HT1080 (cell line): Measurements from ENCODE around the gene DACT2. TPM values are rescaled to one million over a fixed set of nuclear protein-coding genes. Genes with fewer than 3 reads are reported as not detected.
"Not testable (repeated sequence)": the region's sequence is repeated elsewhere in the genome, so short reads cannot be mapped to it uniquely, and the experiment has no call there.

Experiments used
- DNase-seq: peaks from one replicate; pipeline ENCODE4 v3.0.0-alpha.2; 2015; ENCODE audit warnings: low read depth
- total RNA-seq: library from RNA; depleted of rRNA; stranded (reverse); fragments of >200 nt; shearing (Covaris generic); gene quantifications from 2 replicates; pipeline ENCODE4 v1.2.3, GENCODE V29; 2014

Gene DACT2
- total RNA-seq, 1 experiment from 2014 or later: not detected

GRCh38 chr6:168303982-168304751 is 15.4 kb downstream of the DACT2 start:
- DNase-seq: no peak

GRCh38 chr6:168302534-168302933 is 17.0 kb downstream of the DACT2 start:
- DNase-seq: no peak

GRCh38 chr6:168301648-168302398 is 17.8 kb downstream of the DACT2 start:
- no peak for DNase-seq

GRCh38 chr6:168300975-168301647 is 18.5 kb downstream of the DACT2 start:
- DNase-seq: no peak

GRCh38 chr6:168299541-168300511 is 19.8 kb downstream of the DACT2 start:
- DNase-seq: no peak

- no peak for DNase-seq
Observed at GRCh38 chr6:168297643-168298042, 21.9 kb downstream of the DACT2 start.

- DNase-seq: no peak
Observed at GRCh38 chr6:168294901-168295300, 24.7 kb downstream of the DACT2 start.

GRCh38 chr6:168293636-168294530 is 25.7 kb downstream of the DACT2 start:
- DNase-seq: no peak

GRCh38 chr6:168292826-168293225 is 26.8 kb downstream of the DACT2 start:
- no peak for DNase-seq

GRCh38 chr6:168291450-168291849 is 28.1 kb downstream of the DACT2 start:
- no peak for DNase-seq

GRCh38 chr6:168290095-168290494 is 29.5 kb downstream of the DACT2 start:
- no peak for DNase-seq

- DNase-seq: no peak
Observed at GRCh38 chr6:168289571-168289962, 30.0 kb downstream of the DACT2 start.

GRCh38 chr6:168288781-168289570 is 30.6 kb downstream of the DACT2 start:
- DNase-seq: no peak

GRCh38 chr6:168287460-168287859 is 32.1 kb downstream of the DACT2 start:
- DNase-seq: not testable (repeated sequence)

GRCh38 chr6:168286771-168287446 is 32.7 kb downstream of the DACT2 start:
- DNase-seq: not testable (repeated sequence)

GRCh38 chr6:168286116-168286515 is 33.5 kb downstream of the DACT2 start:
- no peak for DNase-seq

GRCh38 chr6:168285456-168285855 is 34.1 kb downstream of the DACT2 start:
- DNase-seq: no peak

- DNase-seq: no peak
Observed at GRCh38 chr6:168284187-168284586, 35.4 kb downstream of the DACT2 start.

GRCh38 chr6:168283686-168284025 is 35.9 kb downstream of the DACT2 start:
- no peak for DNase-seq
